ENCODE results near the gene USP48.

Gene USP48

GRCh38 chr1:21654209-21654608 lies 128.7 kb downstream of the USP48 start:
- no peak for DNase-seq (ENCODE audit: low read depth in 2 of 2)

- no peak for DNase-seq (ENCODE audit: low read depth in 2 of 2)
These were observed 129.2 kb downstream of the USP48 start for GRCh38 chr1:21653744-21654100.

- DNase-seq (ENCODE audit: low read depth in 2 of 2), result no peak
These were observed 129.8 kb downstream of the USP48 start for GRCh38 chr1:21652937-21653743.

GRCh38 chr1:21652101-21652936 lies 130.6 kb downstream of the USP48 start:
- DNase-seq (ENCODE audit: low read depth in 2 of 2), result no peak

GRCh38 chr1:21651214-21652042 lies 131.5 kb downstream of the USP48 start:
- DNase-seq (ENCODE audit: low read depth in 2 of 2), result peak; percentile 22 to 46

GRCh38 chr1:21650400-21650799 lies 132.5 kb downstream of the USP48 start:
- no peak for DNase-seq (ENCODE audit: low read depth in 2 of 2)

GRCh38 chr1:21649315-21649714 lies 133.6 kb downstream of the USP48 start:
- no peak for DNase-seq (ENCODE audit: low read depth in 2 of 2)

GRCh38 chr1:21648791-21649190 lies 134.2 kb downstream of the USP48 start:
- DNase-seq (ENCODE audit: low read depth in 2 of 2), result no peak

- no peak for DNase-seq (ENCODE audit: low read depth in 2 of 2)
These were observed 134.6 kb downstream of the USP48 start for GRCh38 chr1:21648352-21648730.

- DNase-seq (ENCODE audit: low read depth in 2 of 2), result no peak
These were observed 135.3 kb downstream of the USP48 start for GRCh38 chr1:21647431-21648351.

GRCh38 chr1:21645550-21645949 lies 137.4 kb downstream of the USP48 start:
- DNase-seq (ENCODE audit: low read depth in 2 of 2), result no peak

- no peak for DNase-seq (ENCODE audit: low read depth in 2 of 2)
These were observed 138.0 kb downstream of the USP48 start for GRCh38 chr1:21644906-21645305.

GRCh38 chr1:21644348-21644747 lies 138.6 kb downstream of the USP48 start:
- DNase-seq (ENCODE audit: low read depth in 2 of 2), result no peak

GRCh38 chr1:21643624-21644023 lies 139.3 kb downstream of the USP48 start:
- no peak for DNase-seq (ENCODE audit: low read depth in 2 of 2)

- no peak for DNase-seq (ENCODE audit: low read depth in 2 of 2)
These were observed 140.8 kb downstream of the USP48 start for GRCh38 chr1:21641967-21642739.

- DNase-seq (ENCODE audit: low read depth in 2 of 2), result no peak
These were observed 141.4 kb downstream of the USP48 start for GRCh38 chr1:21641537-21641936.

GRCh38 chr1:21641076-21641475 lies 141.9 kb downstream of the USP48 start:
- no peak for DNase-seq (ENCODE audit: low read depth in 2 of 2)

GRCh38 chr1:21640653-21641052 lies 142.3 kb downstream of the USP48 start:
- DNase-seq (ENCODE audit: low read depth in 2 of 2), result no peak

GRCh38 chr1:21639594-21640041 lies 143.3 kb downstream of the USP48 start:
- no peak for DNase-seq (ENCODE audit: low read depth in 2 of 2)
